Mesenteric fat pad (tissue), 1 donor: ENCODE results near the gene THOC2. TPM values are rescaled to one million over a fixed set of nuclear protein-coding genes. Genes with fewer than 3 reads are reported as not detected.
A peak's percentile ranks its signal among the peaks of the same experiment; 100 is the strongest.
"Not testable (repeated sequence)": the region's sequence is repeated elsewhere in the genome, so short reads cannot be mapped to it uniquely, and the experiment has no call there.

ENCODE experiments used
- DNase-seq: peaks from one replicate; pipeline ENCODE4 v3.0.0-alpha.2; 2020; ENCODE audit warnings: low spot score
- total RNA-seq: library from RNA; stranded (reverse); fragmentation: NEBNext Ultra II Directional; extraction: Animal tissue kit (Norgen Biotek cat#: 25700); gene quantifications from one replicate; pipeline ENCODE4 v1.2.1, GENCODE V29; 2021
- donor health status: DM: yes; HTN: yes; CAD: no.

THOC2 gene
- total RNA-seq, 1 donor from 2014 or later: 53.8 TPM

DNA sequence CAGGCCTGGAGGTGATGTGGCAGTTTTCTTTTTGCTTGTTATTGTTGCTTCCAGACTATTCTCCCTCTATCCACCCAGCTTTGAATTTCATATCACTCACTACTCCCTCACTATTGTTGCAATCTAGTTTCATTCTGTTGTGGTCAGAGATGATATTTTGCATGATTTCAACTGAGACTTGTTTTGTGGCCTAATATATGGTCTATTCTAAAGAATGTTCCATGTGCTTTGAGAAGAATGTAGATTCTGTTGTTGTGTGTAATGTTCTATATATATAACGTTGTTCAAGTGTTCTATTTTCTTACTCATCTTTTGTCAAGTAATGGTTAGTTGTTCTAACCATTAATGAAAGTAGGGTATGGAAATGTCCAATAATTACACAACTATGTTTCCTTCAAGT lies 59.0 kb downstream of the THOC2 start:
- no peak for DNase-seq

DNA sequence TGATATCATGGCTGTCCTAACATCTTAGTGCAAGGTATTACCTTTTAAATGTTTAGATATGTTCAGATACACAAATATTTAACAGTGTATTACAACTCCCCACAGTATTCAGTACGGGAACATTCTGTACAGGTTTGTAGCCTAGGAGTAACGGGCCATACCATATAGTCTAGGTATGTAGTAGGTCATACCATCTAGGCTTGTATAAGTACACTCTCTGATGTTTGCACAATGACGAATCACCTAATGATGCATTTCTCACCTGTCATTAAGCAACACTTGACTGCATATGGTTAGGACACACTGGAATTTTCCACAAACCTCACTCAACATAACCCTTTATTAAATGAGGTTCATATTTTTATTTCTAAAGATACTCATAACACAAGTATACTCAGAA lies 67.7 kb downstream of the THOC2 start:
- DNase-seq: no peak

DNA sequence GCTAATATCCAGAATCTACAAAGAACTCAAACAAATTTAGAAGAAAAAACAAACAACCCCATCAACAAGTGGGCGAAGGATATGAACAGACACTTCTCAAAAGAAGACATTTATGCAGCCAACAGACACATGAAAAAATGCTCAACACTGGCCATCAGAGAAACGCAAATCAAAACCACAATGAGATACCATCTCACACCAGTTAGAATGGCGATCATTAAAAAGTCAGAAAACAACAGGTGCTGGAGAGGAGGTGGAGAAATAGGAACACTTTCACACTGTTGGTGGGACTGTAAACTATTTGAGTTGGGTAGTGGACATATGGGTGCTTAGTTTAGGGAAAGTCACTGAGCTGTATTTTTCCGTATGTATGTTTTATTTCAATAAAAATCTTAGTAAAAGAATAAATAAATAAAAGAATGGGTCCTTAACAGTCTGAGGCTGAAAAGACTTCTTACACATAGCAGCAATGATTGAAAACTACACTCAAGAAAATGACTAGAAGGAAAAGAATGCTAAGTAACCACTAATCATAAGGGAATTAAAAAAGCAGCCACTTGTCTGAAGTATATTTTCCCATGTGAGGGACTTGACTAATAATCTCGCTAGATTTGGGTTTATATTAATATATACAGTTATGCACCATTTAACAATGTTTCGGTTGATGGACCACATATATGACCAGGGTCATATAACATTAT lies 68.2 kb downstream of the THOC2 start:
- DNase-seq: not testable (repeated sequence)

DNA sequence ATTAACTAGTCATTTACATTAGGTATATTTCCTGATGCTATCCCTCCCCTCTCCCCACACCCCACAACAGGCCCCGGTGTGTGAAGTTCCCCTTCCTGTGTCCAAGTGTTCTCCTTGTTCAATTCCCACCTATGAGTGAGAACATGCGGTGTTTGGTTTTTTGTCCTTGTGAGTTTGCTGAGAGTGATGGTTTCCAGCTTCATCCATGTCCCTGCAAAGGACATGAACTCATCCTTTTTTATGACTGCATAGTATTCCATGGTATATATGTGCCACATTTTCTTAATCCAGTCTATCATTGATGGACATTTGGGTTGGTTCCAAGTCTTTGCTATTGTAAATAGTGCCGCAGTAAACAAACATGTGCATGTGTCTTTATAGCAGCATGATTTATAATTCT lies 69.1 kb downstream of the THOC2 start:
- DNase-seq: not testable (repeated sequence)

DNA sequence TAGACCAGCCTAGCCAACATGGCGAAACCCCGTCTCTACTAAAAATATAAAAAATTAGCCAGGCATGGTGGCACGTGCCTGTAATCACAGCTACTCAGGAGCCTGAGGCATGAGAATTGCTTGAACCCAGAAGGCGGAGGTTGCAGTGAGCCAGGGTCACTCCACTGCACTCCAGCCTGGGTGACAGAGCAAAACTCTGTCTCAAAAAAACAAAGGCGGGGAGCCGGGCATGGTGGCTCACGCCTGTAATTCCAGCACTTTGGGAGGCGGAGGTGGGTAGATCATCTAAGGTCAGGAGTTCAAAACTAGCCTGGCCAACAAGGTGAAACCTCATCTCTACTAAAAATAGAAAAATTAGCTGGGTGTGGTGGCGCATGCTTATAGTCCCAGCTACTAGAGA lies 76.3 kb downstream of the THOC2 start:
- peak; percentile 69 for DNase-seq

DNA sequence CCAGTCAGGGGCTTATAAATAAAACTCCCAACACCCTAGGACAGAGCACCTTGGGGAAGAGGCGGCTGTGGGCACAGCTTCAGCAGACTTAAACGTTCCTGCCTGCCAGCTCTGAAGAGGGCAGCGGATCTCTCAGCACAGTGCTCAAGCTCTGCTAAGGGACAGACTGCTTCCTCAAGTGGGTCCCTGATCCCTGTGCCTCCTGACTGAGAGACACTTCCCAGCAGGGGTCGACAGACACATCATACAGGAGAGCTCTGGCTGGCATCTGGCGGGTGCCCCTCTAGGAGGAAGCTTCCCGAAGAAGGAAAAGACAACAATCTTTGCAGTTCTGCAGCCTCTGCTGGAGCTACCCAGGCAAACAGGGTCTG lies 84.1 kb downstream of the THOC2 start:
- not testable (repeated sequence) for DNase-seq

DNA sequence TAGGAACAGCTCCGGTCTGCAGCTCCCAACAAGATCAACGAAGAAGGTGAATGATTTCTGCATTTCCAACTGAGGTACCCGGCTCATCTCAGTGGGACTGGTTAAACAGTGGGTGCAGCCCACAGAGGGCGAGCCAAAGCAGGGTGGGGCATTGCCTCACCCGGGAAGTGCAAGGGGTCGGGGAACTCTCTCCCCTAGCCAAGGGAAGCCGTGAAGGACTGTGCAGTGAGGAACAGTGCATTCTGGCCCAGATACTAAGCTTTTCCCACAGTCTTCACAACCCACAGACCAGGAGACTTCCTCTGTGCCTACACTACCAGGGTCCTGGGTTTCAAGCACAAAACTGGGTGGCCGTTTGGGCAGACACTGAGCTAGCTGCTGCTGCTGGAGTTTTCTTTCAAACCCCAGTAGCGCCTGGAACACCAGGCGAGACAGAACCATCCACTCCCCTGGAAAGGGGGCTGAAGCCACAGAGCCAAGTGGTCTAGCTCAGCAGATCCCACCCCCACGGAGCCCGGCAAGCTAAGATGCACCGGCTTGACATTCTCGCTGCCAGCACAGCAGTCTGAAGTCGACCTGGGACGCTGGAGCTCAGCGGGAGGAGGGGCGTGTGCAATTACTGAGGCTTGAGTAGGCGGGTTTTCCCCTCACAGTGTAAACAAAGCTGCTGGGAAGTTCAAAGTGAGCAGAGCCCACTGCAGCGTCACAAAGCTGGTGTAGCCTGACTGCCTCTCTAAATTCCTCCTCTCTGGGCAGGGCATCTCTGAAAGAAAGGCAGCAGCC lies 84.6 kb downstream of the THOC2 start:
- no peak for DNase-seq

DNA sequence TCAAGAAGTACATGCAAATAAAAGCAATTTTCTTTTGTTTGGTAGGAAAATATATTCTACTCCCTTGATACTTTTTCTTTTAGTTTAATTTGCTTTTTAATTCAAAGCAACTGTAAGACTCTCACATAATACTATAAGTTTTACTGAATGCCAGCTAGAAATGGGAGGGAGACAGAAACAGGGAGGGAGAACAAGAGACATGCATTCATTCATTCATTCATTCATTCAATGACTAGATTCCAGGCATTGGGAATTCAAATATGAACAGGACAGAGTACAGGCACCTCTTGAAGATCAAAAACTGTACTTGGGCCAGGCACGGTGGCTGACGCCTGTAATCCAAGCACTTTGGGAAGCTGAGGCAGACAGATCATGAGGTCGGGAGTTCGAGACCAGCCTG lies 85.6 kb downstream of the THOC2 start:
- no peak for DNase-seq

DNA sequence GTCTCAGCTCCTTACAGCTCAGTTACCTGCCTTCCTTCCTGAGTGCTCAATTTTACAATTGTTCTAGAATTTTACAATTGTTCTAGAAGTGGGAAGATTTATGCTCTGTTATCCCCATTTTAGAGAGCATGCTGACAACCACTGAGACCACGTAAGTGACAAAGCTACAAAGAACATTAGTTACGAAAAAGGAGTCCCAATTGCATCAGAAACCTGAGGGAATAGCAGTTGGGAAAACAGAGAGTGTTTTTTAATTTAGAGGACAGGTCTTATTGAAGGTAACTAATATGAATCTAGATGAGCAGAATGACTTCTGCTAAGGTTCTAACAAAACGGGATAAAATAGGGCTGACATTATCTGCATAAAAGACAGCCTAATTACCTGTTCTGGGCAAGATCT lies 103.3 kb downstream of the THOC2 start:
- DNase-seq: no peak

DNA sequence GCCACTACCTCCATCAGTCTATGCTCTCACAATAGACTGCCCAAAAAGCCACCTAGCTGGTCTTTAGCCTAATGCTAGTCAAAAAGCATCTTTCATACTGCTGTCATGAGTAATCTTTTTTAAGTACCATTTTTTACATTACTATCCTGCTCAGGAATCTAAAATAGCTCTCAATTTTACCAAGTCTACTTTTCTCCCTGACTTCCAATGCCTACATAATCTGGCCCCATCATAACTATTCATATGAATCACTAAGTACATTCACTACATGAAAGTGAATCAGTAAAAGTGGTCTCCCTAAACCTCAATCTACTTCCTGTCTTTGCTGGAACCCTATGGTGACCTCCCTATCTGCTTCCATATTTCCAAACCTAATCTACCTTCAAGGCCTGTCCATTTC lies 105.9 kb downstream of the THOC2 start:
- DNase-seq: no peak

DNA sequence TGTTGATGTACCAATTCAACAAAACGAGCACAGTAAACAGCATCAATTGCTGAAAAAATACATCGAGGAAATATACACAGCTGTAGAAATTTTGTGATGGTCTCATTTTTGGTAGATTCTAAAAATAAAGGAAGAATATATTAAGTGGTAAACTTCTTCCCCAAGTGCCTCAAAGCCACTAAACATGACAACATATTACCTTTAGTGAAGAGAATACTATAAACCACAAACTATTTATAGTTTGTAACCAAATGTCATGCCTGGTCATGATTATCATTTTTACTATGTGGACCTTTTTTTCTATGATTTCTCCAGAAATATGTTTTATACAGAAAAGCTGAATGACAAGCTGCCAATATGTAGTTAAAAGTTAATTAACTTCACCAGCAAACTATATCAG lies 106.9 kb downstream of the THOC2 start:
- DNase-seq: no peak

DNA sequence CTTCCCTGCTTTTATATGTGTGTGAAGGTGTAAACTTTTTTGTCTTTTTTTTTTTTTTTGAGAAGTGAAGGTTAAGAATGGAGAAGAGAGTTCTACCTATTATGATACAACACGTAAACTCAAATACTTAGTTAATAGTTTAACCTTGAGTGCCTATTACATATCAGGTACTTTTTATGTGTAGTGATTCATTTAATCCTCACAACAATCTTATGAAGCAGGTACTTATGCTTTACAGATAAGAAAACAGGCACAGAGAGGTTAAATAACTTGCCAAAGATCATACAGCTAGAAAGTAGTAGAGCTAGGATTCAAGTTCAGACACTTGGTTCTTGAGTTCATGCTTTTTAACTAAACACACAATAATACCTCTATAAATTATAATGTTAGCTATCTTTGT lies 107.4 kb downstream of the THOC2 start:
- no peak for DNase-seq

DNA sequence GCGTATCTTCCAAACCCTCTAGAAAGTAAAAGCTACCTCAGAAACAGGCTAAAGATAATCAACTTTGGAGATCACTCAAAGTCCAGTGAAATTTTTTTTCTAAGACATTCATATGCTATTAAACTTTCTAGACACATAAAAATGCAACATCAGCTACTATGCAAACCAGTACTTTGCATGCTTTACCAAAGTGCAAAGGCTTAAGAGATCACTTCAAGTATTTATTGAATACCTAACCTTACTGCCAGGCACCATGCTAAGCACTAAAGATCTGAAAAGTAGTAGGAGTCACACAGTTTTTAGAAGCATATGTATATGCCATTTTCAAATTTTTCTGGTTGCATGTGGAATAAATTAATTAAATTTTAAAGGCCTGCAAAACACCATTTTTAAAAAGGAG lies 115.8 kb downstream of the THOC2 start:
- DNase-seq: no peak

DNA sequence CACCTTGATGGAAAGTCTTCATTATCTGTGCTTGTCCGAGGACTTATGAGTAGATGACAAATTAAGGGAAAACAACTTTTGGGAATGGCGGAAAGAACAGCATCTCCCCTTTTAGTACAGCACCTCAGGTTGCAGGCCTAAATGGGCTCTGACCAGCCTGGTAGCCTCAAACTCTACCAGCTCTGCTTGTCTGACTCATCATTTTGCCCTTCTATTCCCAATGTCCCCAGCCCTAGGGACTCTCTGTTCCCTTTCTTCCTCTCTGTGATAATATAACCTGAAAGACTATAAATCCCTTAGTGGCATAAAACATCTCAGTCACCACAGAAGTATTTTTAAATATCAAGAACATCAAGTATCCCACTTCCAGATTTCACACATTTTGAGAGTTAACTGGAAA lies 121.9 kb downstream of the THOC2 start:
- DNase-seq: no peak

DNA sequence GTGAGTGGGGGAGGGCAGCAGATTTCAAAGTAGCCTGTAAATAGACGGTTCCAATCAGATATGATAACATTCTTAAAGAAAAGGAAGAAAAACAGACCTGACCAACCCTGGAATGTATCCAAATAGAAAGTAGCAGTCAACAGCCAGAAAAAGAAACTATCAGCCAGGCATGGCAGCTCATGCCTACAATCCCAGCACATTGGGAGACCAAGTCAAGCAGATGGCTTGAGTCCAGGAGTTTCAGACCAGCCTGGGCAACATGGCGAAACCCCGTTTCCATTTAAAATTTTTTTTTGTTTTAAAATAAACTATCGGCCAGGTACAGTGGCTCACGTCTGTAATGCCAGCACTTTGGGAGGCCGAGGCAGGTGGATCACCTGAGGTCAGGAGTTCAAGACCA lies 125.0 kb downstream of the THOC2 start:
- DNase-seq: no peak

DNA sequence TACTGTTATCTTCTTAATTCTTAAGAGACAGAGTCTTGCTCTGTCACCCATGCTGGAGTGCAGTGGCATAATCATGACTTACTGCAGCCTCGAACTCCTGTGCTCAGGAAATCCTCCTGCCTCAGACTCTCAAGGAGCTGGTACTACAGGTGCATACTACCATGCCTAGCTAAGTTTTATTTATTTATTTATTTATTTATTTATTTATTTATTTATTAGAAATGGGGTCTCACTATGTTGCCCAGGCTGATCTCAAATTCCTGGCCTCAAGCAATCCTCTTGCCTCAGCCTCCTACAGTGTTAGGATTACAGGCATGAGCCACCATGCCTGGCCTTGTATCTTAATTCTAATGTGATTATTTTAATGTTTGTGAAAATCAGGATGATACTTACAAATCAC lies 125.6 kb downstream of the THOC2 start:
- DNase-seq: no peak

DNA sequence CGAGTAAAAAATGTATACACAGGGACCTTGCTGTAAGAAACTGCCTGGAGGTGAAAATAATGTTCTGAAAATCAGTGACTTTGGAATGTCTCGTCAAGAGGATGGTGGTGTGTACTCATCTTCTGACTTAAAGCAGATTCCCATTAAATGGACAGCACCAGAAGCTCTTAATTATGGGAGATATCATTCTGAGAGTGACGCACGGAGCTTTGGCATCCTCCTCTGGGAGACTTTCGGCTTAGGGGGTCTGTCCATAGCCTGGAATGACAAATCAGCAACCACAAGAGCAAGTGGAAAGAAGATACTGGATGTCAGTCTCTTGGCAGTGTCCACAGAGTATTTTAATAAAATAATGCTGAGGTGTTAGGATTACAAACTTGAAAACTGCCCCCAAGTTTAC lies 129.4 kb downstream of the THOC2 start:
- no peak for DNase-seq

DNA sequence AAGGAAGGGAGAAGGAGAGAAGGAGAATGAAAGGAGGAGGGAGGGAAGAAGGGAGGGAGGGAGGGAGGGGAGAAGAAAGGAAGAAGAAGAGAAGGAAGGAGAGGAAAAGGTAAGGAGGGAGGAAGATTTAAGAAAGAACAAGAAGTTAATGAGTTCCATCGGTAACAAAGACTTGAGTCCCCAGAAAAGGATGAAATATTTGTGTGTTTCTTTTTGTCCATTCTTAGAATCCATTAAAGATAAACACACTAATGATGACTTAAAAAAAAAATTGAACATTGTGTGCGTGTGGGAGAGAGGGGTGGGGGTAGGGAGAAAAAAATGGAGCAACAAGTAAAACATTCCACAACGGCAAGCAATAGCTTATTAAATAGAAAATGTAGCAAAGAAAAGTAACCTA lies 131.4 kb downstream of the THOC2 start:
- no peak for DNase-seq

DNA sequence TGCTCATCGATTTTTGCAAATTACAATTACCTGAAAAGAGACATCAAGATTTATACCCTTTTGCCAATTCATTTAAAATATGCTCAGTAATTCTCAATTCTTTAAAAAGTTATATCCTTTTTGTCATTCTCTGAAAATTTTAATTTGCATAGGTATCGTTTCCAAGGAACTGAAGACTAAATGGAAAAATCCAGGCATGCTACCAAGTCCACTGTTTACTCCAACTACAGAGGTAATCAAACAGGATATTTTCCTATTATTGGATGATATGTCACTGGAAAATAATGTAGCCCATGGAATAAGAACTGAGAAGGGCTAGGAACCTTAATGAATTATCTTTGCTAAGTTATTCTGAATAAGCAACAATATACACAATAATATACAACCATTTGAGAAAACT lies 132.7 kb downstream of the THOC2 start:
- no peak for DNase-seq

DNA sequence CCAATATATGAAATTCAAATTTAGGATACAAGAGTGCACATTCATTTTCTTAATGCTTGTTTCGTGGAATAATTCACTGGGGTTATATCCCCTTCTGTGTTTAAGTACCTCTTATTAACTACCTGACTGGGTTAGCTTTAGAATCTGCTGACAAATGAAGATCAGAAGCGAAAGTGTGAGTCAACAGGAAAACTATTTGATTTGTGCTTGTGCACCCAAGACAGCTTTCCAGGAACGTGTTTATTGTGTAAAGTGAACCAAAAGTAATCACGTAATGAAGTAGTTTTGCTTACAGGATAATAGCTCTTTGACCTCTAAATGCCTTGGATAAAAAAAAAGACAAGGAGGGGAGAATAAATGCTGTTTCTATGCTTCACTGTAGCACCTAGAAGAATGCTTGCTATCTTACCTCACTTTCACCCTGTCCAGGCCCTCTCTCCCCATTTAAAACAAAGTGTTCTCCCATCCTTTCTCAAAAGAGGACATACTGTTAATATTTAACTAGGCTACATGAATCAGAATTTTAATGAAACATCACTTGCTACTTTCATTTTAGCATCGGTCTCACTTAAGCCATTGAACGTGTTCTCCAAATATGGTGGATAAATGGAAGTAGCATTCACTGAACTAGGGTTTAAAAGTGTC lies 141.9 kb downstream of the THOC2 start:
- DNase-seq: no peak

DNA sequence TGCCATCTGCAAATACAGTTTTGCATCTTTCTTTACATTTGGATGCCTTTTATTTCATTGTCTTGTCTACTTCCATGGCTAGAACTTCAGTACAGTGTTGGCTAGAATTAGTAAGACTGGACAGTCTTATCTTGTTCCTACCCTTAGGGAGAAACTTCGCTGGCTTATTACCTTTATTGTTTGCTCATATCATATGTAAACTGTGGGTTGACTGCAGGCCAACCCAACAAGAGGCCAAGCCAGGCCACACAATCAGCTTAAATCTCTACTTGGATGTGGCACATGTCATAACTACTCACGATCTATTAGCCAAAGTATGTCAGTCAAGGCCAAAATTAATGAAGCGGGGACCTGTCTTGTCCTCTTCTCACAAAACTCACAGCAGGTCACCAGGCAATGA lies 144.1 kb downstream of the THOC2 start:
- DNase-seq: no peak

DNA sequence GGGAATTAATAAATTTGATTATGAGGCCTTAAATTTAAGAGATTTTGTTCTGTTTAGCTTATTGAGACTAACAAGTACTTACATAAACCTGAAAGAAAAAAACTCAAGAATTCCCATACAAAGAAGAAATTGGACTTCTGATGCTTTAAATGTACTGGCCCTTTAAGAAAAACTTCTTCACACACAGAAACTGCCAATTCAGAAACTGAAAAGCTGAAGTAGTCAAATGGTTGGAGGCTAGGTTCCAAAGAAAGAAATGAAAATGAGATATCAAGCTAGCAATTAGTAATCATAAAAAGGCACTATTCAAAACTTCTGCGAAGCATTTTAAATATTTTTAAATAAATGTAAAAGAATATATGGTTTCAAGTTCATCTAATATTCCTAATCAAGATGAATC lies 151.3 kb downstream of the THOC2 start:
- DNase-seq: no peak

DNA sequence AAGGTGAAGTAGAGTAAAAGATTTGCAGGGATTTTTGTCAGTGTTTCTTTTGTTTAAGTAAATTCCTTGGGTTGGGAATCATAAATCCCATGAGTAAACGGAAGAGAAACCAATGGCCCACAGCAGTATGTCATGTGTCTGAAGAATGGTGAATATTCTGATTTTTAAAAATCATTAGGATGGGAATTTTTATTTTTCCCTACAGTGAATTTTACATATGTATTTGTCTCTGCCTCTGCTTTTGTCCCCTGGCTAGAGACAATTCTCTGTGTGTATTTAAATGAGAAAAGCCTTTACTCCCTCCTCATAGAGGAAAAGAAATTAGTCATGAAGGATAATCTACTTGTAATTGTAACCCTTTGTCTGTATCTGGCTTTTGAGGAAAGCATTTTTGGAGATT lies 152.1 kb downstream of the THOC2 start:
- DNase-seq: no peak
